CD14-positive monocyte (primary cell): Measurements from ENCODE around the gene RTCA. TPM values are rescaled to one million over a fixed set of nuclear protein-coding genes. Genes with fewer than 3 reads are reported as not detected.
"Not testable (repeated sequence)": the region's sequence is repeated elsewhere in the genome, so short reads cannot be mapped to it uniquely, and the experiment has no call there.

ENCODE experiments used
- DNase-seq, 3 donors: peaks; one replicate each; pipeline ENCODE4 v3.0.0-alpha.2; 2011 to 2022
- H2AFZ ChIP-seq: 2 replicates; pipeline ENCODE4 v1.6.0; 2012; ENCODE audit warnings: mild to moderate bottlenecking, low read depth, low read length, inconsistent platforms; ENCODE audit not compliant: insufficient read depth, poor library complexity, severe bottlenecking
- H3K27ac ChIP-seq, 2 donors: 1 replicate in 1 of 2; 2 replicates in 1 of 2; pipeline ENCODE4 v1.5.1; 2012 to 2013; ENCODE audit warnings: low read length in 2 of 2, control low read depth in 1 of 2, inconsistent platforms in 1 of 2, low read depth in 1 of 2, mild to moderate bottlenecking in 1 of 2
- H3K27me3 ChIP-seq, 2 donors: one replicate each; pipeline versions ENCODE4 v1.6.0 to v1.6.1; 2011 to 2013; ENCODE audit warnings: low read length in 2 of 2; ENCODE audit not compliant: control insufficient read depth in 2 of 2, insufficient read depth in 2 of 2
- H3K36me3 ChIP-seq, 2 donors: replicated peaks in 1 of 2; 1 replicate in 1 of 2; 2 replicates in 1 of 2; pipeline versions ENCODE4 v1.5.1 to v1.6.1; 2012 to 2013; ENCODE audit warnings: low read length in 2 of 2, control low read depth in 1 of 2, inconsistent platforms in 1 of 2, mild to moderate bottlenecking in 1 of 2; ENCODE audit not compliant: insufficient read depth in 2 of 2, control insufficient read depth in 1 of 2
- H3K4me1 ChIP-seq, 2 donors: 1 replicate in 1 of 2; 2 replicates in 1 of 2; pipeline versions ENCODE4 v1.5.1 to v1.6.1; 2012 to 2013; ENCODE audit warnings: low read length in 2 of 2, control low read depth in 1 of 2, inconsistent platforms in 1 of 2, mild to moderate bottlenecking in 1 of 2, moderate library complexity in 1 of 2; ENCODE audit not compliant: insufficient read depth in 2 of 2, control insufficient read depth in 1 of 2
- H3K4me2 ChIP-seq: replicated peaks from 2 replicates; pipeline ENCODE3; 2012; ENCODE audit warnings: low read length, moderate library complexity, mild to moderate bottlenecking; ENCODE audit not compliant: poor library complexity, severe bottlenecking; ENCODE audit errors: extremely low read depth
- H3K4me3 ChIP-seq, 3 experiments: fragments of 200-600 bp in 1 of 3; sonication (generic) in 1 of 3; replicated peaks in 1 of 3; 1 replicate in 2 of 3; 2 replicates in 1 of 3; pipeline ENCODE4 v1.5.1; 2011 to 2013; ENCODE audit warnings: low read length in 3 of 3, mild to moderate bottlenecking in 3 of 3, control low read depth in 2 of 3, low read depth in 2 of 3, inconsistent platforms in 1 of 3, moderate library complexity in 1 of 3
- H3K79me2 ChIP-seq: 2 replicates; pipeline ENCODE4 v1.6.0; 2012; ENCODE audit warnings: mild to moderate bottlenecking, control low read depth, inconsistent platforms, low read length, moderate library complexity; ENCODE audit not compliant: insufficient read depth
- H3K9ac ChIP-seq: 2 replicates; pipeline ENCODE4 v1.6.0; 2017; ENCODE audit warnings: low read length, mild to moderate bottlenecking; ENCODE audit not compliant: insufficient read depth, poor library complexity, severe bottlenecking
- H3K9me3 ChIP-seq, 2 donors: replicated peaks in 1 of 2; 1 replicate in 1 of 2; 2 replicates in 1 of 2; pipeline versions ENCODE4 v1.5.1 to v1.6.1; 2012 to 2013; ENCODE audit warnings: low read length in 2 of 2, control low read depth in 1 of 2; ENCODE audit not compliant: control insufficient read depth in 1 of 2, insufficient read depth in 1 of 2
- H4K20me1 ChIP-seq: 2 replicates; pipeline ENCODE4 v1.6.0; 2012; ENCODE audit warnings: mild to moderate bottlenecking, low read length, control low read depth, moderate library complexity; ENCODE audit not compliant: insufficient read depth
- H3K27ac Mint-ChIP-seq, 7 donors: one replicate each; pipeline ENCODE4 v1.8.0; 2020; ENCODE audit warnings: mild to moderate bottlenecking in 7 of 7, mixed read lengths in 7 of 7, moderate library complexity in 6 of 7, inconsistent platforms in 2 of 7
- H3K27me3 Mint-ChIP-seq, 3 donors: one replicate each; pipeline ENCODE4 v1.8.0; 2021 to 2022; ENCODE audit warnings: low read depth in 3 of 3, mild to moderate bottlenecking in 3 of 3, mixed read lengths in 3 of 3, moderate library complexity in 3 of 3, inconsistent platforms in 1 of 3
- H3K36me3 Mint-ChIP-seq, 2 donors: one replicate each; pipeline ENCODE4 v1.8.0; 2020; ENCODE audit warnings: mixed read lengths in 2 of 2, inconsistent platforms in 1 of 2, mild to moderate bottlenecking in 1 of 2
- H3K4me1 Mint-ChIP-seq: one replicate; pipeline ENCODE4 v1.8.0; 2020; ENCODE audit warnings: mild to moderate bottlenecking, mixed read lengths
- H3K4me3 Mint-ChIP-seq, 2 donors: one replicate each; pipeline ENCODE4 v1.8.0; 2020; ENCODE audit warnings: mild to moderate bottlenecking in 2 of 2, mixed read lengths in 2 of 2, moderate library complexity in 1 of 2
- H3K9me3 Mint-ChIP-seq, 7 donors: one replicate each; pipeline ENCODE4 v1.8.0; 2020 to 2022; ENCODE audit warnings: mixed read lengths in 7 of 7, mild to moderate bottlenecking in 6 of 7, moderate library complexity in 6 of 7, inconsistent platforms in 2 of 7
- CTCF ChIP-seq: fragments of 200-600 bp; IDR thresholded peaks from one replicate; pipeline ENCODE4 v1.8.0; 2022; ENCODE audit warnings: antibody characterized with exemption, mild to moderate bottlenecking
- WGBS: methylation state at CpG from one replicate; pipeline ENCODE4 v1.1.5; 2013; ENCODE audit warnings: missing lambda C conversion rate; ENCODE audit not compliant: insufficient coverage; 5-methylcytosine and 5-hydroxymethylcytosine counted together
- intact Hi-C, 2 donors: fragments of 100-400 bp; cut with micrococcal nuclease; formaldehyde crosslinking; loops; one replicate each; pipeline versions ENCODE4 v1.15.0 to v1.15.1; 2023
- polyA plus RNA-seq, 3 donors: library from polyadenylated mRNA; depleted of rRNA in 1 of 3; unstranded in 2 of 3; stranded (reverse) in 1 of 3; fragments of 300-500 nt in 2 of 3; fragments of >200 nt in 1 of 3; fragmentation: Illumina TruSeq in 2 of 3; gene quantifications; 1 replicate in 2 of 3; 2 replicates in 1 of 3; pipeline ENCODE4 v1.2.3, GENCODE V29; 2012 to 2021

Gene RTCA
- polyA plus RNA-seq, 3 donors: 11.7 to 18.3 (median 17.9) TPM

- Histone ChIP-seq H3K4me1 (no peaks in the 10 kb centered on the region), H3K4me2 (no peak overlapping the region), H3K9me3 (no peaks in the 10 kb centered on the region), H3K79me2 (no peaks in the 10 kb centered on the region), H4K20me1 (no peaks in the 10 kb centered on the region), H3K27ac (no peak overlapping the region), H3K27me3 (no peaks in the 10 kb centered on the region), H3K36me3 (no peaks in the 10 kb centered on the region), H3K4me3 (no peak overlapping the region), H3K9ac (no peak overlapping the region), H2AFZ (no peak overlapping the region)
- 0% methylated on average over 1 of the region's 1 CpG for WGBS
- Mint-ChIP-seq H3K27ac (no peak overlapping the region), H3K4me3 (no peak overlapping the region), H3K36me3 (no peaks in the 10 kb centered on the region), H3K9me3 (no peaks in the 10 kb centered on the region), H3K27me3 (peaks cover 0 to 3% (median 0%) of the 10 kb centered on the region in 3 donors), H3K4me1 (no peaks in the 10 kb centered on the region)
- intact Hi-C loops: no loop called here
- DNase-seq: no peak
- TF ChIP-seq CTCF: no peak
Observed at GRCh38 chr1:100328133-100328532, 62.1 kb downstream of the RTCA start.

GRCh38 chr1:100331146-100331545 is 65.1 kb downstream of the RTCA start:
- H3K27ac Mint-ChIP-seq, H3K4me3 Mint-ChIP-seq, H3K4me1 Mint-ChIP-seq, intact Hi-C loops, H3K4me2 ChIP-seq, H3K4me3 ChIP-seq, H2AFZ ChIP-seq, H3K9me3 ChIP-seq, H3K27ac ChIP-seq, H3K4me1 ChIP-seq, H3K79me2 ChIP-seq, H3K36me3 Mint-ChIP-seq, H3K9ac ChIP-seq, H4K20me1 ChIP-seq, DNase-seq, H3K36me3 ChIP-seq, H3K27me3 Mint-ChIP-seq, H3K9me3 Mint-ChIP-seq, H3K27me3 ChIP-seq: not testable (repeated sequence)
- WGBS: no CpG with 5 or more reads among the region's 2 CpGs
